GM19025 (cell line): Measurements from ENCODE around the gene DGKB.
A peak's percentile ranks its signal among the peaks of the same experiment; 100 is the strongest.

Experiments
- ATAC-seq: cut with Tn5 transposase; IDR thresholded peaks from one replicate; pipeline ENCODE4 v1.9.1; 2021; ENCODE audit warnings: mild to moderate bottlenecking, low read depth, moderate library complexity; ENCODE audit not compliant: unreplicated experiment

Gene DGKB

DNA sequence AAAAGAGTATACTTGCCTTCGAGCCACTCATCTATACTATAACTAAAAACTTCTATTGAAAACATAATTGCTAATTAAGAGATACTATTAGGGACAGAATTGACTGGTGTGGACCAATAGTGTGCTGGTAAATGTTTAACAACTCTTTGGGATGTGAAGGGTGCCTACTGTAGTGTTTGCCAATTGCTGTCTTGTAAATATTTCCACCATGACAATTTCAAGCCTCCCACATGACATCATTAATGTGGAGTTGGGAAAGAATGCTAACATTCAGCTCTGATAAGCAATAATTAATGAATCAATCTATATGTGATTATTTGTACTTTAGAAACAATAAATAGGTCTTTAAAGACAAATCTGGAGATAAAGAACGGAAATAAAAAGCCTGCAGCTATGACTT lies 136.8 kb downstream of the DGKB start:
- ATAC-seq = no peak

DNA sequence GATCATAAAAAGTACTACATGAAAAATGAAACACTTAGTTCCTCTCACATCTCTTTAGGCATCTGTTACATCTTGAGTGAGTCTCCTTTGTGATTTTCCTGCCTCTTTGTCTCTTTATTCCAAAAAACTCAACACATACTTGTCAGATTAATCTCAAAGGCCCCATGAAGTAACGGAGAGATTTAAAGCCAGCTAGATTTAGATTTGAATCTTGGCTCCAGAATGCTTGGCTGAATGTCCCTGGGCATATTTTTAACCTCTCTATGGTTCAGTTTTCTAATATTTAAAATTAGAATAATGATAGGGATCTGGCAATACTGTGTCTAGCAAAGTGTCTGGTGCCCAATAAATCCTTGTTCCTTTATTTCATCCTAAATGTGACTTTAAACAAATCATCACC lies 140.0 kb downstream of the DGKB start:
- ATAC-seq = no peak

DNA sequence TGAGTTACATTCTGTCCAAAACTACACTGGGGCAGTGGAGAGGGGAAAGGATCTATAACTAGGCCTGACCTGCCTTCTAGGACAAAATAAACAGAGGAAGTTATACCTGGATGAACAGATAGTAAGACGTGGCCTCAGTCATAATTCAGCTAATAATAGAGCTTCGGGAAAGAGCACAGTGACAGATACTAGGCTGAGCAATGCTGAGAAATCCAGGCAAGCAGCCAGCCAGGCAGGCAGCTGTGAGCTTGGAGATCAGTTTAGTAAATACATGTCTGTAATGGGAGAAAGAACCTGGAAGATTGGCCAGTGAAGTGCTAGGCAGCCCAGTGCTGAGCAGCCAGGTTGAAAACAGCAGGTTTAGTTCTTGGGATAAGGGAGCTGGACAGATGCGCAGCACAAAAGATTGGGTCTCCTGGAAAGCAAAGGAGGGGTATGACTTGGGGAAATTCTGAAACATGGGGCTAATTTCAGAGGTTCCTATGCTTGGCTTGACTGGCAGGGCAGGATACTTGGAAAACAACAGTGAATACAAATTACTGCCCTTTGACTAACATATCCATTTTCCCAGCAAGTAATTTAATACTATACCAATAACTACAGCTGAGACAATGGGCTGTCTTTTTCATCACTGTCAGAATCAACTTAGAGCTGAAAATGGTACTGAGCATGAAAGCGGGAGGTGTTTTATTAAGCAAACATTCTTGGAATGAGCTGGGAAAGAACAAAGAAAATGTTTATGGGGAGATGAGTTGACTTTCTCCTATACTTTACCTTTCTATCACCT lies 140.8 kb downstream of the DGKB start:
- no peak for ATAC-seq

DNA sequence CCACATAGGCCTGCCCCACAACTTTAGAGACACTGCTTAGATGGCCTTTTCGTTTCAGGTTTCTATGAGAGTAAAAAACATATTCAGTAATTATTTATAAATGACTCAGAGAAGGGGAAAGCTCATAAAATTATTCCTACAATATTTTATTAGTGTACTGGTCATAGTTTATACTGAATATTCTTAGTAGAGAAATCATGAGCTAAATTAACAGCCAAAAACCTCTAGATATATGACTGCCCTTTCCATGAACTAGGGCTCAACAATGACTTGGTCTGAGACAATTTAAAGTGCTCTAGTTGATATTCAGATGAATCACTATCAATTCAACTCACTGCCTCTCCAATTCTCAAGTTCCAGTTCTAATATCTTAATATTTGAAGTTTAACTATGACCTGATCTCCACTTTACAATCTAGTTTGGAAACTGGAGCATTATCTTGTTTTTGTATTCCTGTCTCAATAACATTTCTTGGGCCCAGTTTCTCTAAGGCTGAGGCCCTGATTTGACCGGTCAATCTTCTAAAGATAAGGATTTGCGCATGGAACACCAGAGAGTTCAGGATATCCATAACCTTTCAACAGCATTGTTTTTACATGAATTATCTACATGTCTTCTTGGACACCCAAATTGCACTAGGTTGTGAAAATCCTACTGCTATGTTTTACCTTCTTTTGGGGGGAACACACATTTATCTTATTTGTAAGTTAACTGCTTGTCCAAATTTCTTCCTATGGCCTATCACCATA lies 141.6 kb downstream of the DGKB start:
- no peak for ATAC-seq

DNA sequence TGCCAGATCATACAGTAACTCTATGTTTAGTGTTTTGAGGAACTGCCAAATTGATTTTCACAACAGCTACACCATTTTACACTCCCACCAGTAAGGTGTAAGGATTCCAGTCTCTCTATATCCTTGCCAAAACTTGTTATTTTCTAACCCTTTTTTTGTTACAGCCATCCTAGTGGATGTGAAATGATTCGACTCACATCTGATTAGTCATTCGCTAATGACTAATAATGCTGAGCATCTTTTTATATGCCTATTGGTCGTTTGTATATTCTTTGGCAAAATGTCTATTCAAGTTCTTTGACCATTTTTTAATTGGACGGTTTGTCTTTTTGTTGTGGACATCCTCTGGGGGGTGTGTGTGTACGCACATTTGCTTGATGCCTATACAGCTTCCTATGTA lies 142.8 kb downstream of the DGKB start:
- ATAC-seq = no peak

DNA sequence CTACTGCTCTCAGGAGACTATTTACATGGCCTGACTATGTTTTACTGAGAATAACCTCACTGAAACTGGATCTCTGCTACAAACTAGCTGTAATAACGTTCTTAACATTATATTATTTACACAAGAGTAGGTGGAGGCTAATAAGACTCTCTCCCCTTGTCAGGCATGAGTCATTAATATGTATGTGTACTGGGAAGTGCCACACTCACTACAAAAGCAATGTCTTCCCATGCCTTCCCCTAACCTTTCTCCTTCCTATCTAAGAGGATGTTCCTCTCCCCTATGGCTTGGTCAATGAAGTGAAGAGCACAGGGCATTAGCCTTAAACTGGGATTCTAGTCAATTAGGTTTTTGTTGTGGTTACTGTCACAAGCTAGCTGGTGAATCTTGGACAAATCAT lies 147.9 kb downstream of the DGKB start:
- ATAC-seq = no peak

DNA sequence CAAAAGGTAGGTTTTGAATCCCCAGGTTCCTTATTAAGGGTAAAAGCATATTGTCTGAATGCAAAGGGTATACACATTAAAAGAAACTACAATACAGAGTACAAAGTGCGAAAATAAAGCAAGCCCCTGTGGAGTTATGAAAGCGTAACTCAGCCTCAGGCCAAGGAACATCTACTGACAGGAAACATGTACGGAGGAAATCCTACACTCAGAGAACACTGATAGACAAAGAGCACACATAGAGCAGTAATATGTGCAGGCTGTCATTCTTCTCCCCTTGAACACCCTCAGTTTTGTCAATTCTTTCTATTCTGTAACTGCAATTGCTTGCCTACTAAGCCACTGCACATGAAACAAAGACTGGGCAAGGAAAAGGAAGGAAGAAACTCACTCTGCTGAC lies 150.2 kb downstream of the DGKB start:
- ATAC-seq = no peak

DNA sequence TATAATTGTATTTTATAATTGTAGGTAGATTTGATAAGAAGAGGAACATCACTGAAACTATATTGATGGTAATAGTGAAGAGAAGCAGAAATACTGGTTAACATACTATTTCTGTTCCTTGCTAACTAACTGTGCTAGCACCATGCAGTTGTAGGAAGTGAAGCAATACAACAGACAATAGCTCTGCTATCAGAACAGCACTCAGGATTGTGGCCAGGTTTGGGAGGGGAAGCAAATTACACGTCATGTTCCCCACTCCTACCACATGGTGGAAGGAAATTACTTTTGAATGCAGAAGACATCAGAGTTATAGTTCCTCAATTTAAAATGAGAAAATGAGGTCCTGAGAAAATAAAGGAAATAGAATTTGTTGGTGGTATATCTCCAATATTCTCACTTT lies 151.1 kb downstream of the DGKB start:
- no peak for ATAC-seq

DNA sequence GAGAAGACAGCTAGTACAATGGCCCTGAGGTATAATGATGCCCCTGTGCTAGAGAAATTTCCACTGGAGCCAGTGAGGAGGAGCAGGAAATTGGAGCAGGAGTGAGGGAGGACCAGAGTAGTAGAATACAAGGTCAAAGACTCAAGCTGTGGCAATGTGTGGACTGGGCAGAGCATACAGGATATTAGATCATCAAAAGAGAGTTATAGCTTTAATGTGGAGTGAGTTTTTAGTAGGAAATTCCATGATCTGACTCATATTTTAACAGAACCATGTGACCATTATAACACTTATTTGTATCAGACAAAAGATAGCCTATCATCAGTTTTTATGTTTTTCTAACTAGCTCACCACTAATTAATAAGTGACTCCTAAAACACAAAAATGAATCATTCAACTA lies 154.1 kb downstream of the DGKB start:
- ATAC-seq = no peak

DNA sequence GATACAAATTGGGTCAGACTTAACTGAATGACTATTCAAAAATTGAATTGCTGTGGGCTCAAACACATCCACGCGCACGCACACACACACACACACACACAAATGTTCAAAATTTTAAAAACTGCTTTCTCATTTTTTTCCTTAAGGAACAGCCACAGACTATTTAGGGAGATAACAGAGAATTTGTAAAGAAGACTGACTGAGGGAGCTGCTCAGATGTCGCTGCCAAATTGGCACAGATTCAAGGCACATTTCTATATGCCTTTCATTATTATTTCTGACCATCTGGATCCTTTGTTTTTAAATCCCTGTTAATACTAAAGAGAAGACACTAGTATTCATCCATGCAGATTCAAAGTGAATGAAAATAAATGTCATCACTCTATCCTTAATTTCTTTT lies 154.8 kb downstream of the DGKB start:
- ATAC-seq = no peak

DNA sequence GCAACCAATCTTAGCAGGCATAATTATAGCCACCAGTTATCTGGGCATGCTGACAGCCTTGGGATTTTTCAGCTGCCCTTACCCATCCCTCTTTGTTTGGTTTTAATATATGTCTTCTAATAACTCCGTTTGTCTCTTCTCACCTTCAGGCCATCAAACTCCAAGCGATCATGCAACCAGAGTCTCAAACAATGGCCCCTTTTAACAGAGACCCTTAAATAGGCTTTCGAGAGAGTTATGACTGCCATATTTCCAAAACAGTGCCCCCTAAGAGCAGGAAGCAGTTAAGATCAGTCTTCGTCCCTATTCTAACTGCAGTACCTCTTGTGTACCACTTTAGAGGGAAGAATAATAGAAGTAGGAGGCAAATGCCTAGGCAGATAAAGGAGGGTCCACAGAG lies 157.5 kb downstream of the DGKB start:
- ATAC-seq = no peak

DNA sequence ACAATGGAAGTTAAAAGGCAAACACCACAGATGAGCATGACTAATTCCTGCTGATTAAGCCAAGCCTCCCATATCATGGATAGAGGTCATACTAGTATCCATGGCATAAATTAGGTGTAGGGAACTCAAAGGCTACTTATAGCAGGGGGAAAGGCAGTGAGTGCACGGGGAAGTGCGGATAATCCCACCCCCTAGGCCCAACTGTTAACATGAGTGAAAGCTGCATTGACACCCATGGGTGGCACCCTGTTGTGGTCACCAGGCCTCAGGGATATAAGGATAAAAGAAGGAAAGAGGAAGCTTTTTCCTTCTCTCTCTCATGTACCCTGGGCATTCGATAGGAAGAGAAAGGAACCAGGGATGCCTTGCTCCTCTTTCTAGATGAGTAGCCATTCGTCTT lies 161.9 kb downstream of the DGKB start:
- no peak for ATAC-seq

DNA sequence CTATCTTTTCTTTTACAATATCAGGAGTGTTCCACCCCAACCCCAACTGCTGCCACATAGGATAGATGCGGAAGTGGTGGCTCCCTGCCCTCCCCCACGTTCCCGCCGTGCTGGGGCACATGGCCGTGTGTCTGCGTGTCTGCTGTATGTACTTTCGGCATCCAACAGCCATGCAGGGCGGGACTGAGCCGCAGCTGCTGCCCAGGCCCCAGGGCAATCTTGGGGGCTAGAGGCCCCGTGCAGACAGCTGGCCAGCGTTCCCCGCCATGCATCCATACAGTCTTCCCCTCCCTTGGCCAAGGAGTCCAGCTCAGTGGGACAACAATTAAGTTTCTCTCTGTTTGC lies 162.7 kb downstream of the DGKB start:
- no peak for ATAC-seq

DNA sequence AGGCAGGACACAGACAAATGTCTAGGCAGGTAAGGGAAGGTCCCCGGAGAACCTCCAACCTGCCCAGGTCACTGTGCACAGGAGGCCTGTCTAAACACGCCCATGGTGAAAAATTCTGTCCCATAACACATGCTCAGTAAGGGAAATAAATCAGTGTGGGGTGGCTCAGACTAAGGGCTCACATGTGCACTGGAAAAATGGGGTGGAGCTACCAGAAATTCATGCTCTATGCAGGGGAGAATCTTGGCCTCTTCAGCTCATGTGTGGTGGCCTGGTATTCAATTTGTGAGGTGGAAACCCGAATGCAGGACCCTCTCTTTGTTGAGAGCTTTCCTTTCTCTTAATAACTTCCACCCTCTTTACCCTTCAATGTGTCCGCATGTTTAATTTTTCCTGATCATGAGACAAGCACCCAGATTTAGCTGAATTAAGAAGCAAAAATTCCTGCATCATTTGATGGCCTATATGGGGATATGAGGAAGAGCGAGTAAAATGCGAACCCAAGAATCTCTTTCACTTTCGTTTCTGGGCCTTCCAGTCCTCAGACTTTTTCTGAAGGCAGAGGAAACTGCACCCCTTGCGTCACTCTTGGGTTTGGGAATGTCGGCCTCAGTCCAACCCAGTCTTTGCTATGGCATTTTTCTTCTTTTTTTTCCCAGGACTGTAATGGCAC lies 163.2 kb downstream of the DGKB start:
- ATAC-seq = no peak

DNA sequence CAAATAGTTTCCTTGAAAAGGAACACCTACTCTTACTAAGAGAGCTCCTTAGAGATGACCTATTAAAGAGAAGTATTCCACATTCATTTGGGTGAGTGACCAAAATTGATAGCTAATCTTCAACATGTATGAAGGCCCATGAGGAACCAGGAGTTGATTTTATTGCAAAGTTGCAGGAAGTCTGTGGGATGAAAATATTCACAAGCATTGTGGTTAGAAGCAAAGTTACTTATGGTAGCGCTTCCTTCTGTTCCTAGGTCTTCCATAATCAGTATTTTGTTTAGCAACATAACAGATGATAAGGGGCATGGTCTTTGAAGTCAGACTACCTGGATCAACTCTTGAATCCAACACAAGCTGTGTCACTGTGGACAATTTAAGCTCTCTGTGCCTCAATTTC lies 164.5 kb downstream of the DGKB start:
- no peak for ATAC-seq

DNA sequence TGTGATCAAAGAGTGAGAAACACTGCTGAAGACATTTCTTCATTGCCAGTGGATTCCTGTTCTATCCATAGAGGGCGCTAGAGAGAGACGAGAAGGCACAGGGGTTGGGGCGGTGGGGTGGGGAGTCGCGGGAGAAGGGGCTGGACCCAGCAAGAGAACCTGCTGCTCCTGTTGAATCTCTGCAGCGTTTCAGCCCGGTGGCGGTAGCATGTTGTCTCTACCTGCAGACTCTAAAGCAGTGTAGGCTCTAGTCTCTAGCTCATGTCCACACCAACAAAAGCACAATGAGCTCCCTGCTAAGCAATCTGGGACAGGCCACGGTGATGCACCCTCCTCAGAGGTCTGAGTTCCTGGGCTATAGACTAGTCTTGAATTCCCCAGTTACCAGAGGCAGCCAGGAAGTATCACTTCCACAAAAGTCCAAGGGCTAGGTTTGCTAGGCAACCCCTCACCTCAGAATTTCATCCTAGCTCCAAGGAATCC lies 167.7 kb downstream of the DGKB start:
- no peak for ATAC-seq

DNA sequence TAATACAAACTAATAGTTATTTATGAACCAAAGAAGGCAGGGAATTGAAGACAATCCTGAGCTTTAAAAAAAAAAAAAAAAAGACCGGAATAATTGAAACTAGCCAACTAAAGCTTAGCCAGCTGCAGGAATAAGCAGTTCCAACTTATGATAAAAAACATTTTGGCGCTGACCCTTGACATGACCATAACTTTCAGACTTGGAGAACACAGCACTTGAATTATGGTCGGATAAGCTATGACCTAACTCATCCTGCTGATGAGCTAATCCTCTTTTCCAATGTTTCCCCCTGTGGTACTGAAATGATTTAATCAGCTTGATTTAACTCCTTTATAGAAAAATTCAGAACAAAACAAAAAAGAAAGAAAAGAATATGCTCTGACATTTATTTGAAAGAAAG lies 181.8 kb downstream of the DGKB start:
- no peak for ATAC-seq

DNA sequence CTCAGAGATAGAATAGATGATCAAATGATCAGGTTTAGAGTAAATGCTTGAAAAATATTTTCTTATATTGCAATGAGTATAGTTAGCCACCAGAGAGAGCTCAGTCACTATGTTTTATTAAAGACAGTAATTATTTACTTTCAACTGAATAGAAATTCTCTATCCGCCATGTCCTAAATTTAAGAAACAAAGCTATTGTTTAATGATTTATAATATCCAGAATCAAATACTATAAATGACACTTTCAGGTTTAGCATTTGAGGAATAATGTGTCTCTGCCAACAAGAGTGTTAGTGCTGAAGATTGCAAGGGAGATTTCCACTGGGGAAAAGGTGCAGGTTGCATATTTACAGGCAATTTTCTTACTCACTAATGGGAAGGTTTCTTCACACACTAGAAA lies 184.7 kb downstream of the DGKB start:
- no peak for ATAC-seq

DNA sequence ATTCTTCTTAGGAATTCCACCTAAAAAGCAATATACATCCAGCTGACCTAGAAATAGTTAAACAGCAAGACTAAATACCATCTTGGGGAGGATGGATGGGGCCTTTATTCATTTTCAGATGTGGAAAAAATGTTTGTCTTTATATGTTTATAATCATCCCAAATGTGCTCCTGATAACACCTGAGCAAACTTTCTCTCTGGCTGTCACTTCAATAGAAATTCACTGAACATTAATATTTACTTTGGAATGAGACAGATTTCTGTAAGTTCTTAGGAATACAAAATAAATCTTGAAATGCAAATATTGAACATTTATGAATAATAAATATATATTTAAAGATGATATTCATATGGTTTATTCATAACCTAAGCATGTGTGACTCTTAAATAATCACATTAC lies 185.4 kb downstream of the DGKB start:
- ATAC-seq = no peak

DNA sequence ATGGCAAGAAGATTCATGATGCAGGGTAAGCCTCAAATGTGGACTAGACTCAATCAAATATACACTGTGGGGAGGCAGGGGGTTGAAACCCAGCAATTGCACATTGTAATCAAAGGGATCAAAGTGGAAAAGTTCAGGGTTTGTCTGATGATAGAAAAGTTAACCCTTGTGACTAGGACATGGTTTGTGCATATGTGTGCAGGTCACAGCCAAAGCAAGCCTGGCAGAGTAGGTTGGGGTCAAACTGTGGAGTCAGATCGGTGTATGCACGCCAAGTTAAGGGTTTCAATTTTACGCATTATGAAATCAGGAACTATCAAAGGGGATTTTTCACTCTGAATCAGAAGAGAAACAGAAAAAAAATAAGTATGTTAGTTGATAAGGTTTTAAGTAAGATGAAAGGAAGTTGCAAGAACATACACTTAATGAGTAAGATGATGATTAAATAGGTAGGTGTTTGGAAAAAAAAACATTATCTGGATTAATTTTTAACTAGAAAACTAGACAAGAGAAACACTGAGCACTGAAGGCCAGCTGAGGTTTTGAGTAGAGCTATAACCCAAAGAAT lies 188.3 kb downstream of the DGKB start:
- ATAC-seq = peak; percentile 98

DNA sequence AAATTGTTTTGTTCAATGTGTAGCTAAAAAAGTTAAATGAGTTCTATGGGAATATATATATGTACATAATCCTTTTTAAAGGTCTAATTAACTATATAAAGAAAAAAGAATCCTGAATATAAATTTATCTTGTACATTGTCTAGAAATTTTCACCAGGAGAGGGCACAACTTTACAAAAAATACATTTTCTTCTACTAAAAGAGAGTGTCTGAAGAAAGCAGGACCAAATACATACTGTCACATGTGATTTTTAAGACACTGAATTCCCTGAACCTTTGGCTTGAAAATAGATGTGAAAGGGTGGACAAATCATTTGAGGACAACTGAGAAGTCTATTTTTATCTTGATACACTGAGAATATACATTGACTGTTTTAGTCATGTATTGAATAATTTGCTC lies 204.3 kb downstream of the DGKB start:
- no peak for ATAC-seq
